H1 (cell line): ENCODE measurements around the gene AQP10. TPM values are rescaled to one million over a fixed set of nuclear protein-coding genes. Genes with fewer than 3 reads are reported as not detected.

ENCODE experiments used
- CTCF ChIA-PET: fragments of 300-600 bp; sonication (Branson Sonifier 250); formaldehyde crosslinking; loops from one replicate; lab custom pipeline; 2021; ENCODE audit not compliant: partially characterized antibody; lab: Charles Lee
- POLR2A ChIA-PET: fragments of 300-600 bp; sonication (Branson Sonifier 250); formaldehyde crosslinking; loops from one replicate; lab custom pipeline; 2021; ENCODE audit warnings: inconsistent platforms; ENCODE audit not compliant: partially characterized antibody; lab: Charles Lee
- DNase-seq, 2 experiments: peaks; one replicate each; pipeline versions ENCODE4 v3.0.0 to v3.0.0-alpha.2; 2010 to 2022; ENCODE audit warnings: low spot score in 2 of 2, low read depth in 1 of 2, mixed read lengths in 1 of 2
- FAIRE-seq: peaks from 2 replicates; lab custom pipeline; 2011; peaks lifted over from hg19 to GRCh38; lab: Jason Lieb, UNC
- H2AFZ ChIP-seq: 2 replicates; pipeline ENCODE4 v1.8.1; 2012; ENCODE audit warnings: low read length, inconsistent platforms
- H2AK5ac ChIP-seq: 2 replicates; pipeline ENCODE4 v1.6.1; 2013; ENCODE audit warnings: low read depth, low read length
- H2BK120ac ChIP-seq: replicated peaks from 2 replicates; pipeline ENCODE3; 2013; ENCODE audit warnings: low read depth, low read length, inconsistent platforms
- H2BK12ac ChIP-seq: 2 replicates; pipeline ENCODE4 v1.6.1; 2013; ENCODE audit warnings: low read depth, low read length
- H2BK15ac ChIP-seq: 2 replicates; pipeline ENCODE4 v1.6.1; 2013; ENCODE audit warnings: low read length
- H2BK20ac ChIP-seq: 2 replicates; pipeline ENCODE4 v1.6.1; 2013; ENCODE audit warnings: low read length
- H2BK5ac ChIP-seq: 2 replicates; pipeline ENCODE4 v1.6.1; 2013; ENCODE audit warnings: low read depth, low read length
- H3K14ac ChIP-seq: 2 replicates; pipeline ENCODE4 v1.6.1; 2013; ENCODE audit warnings: inconsistent platforms; ENCODE audit not compliant: insufficient read length
- H3K18ac ChIP-seq: 2 replicates; pipeline ENCODE4 v1.6.1; 2013; ENCODE audit warnings: low read length; ENCODE audit errors: extremely low read depth
- H3K23ac ChIP-seq: 2 replicates; pipeline ENCODE4 v1.6.1; 2013; ENCODE audit warnings: inconsistent platforms; ENCODE audit not compliant: insufficient read length
- H3K23me2 ChIP-seq: 2 replicates; pipeline ENCODE4 v1.6.1; 2013; ENCODE audit warnings: low read depth, low read length
- H3K27ac ChIP-seq: 2 replicates; pipeline ENCODE4 v1.6.1; 2011; ENCODE audit warnings: low read depth, low read length, inconsistent platforms
- H3K27me3 ChIP-seq, 4 experiments: replicated peaks in 1 of 4; 1 replicate in 1 of 4; 2 replicates in 3 of 4; pipeline versions ENCODE4 v1.6.1 to v1.8.1; 2011 to 2013; ENCODE audit warnings: low read length in 3 of 4, mild to moderate bottlenecking in 3 of 4, inconsistent platforms in 2 of 4, mixed read lengths in 2 of 4, moderate library complexity in 1 of 4; ENCODE audit not compliant: control insufficient read depth in 3 of 4, insufficient read depth in 3 of 4; ENCODE audit errors: extremely low read depth in 1 of 4
- H3K36me3 ChIP-seq, 4 experiments: 2 replicates each; pipeline versions ENCODE4 v1.6.1 to v1.8.1; 2011 to 2013; ENCODE audit warnings: mild to moderate bottlenecking in 4 of 4, low read length in 3 of 4, moderate library complexity in 2 of 4, control low read depth in 1 of 4, inconsistent platforms in 1 of 4; ENCODE audit not compliant: insufficient read depth in 4 of 4, control insufficient read depth in 2 of 4
- H3K4ac ChIP-seq: replicated peaks from 2 replicates; pipeline ENCODE3; 2013; ENCODE audit warnings: low read length, low read depth, mixed read lengths, inconsistent platforms; ENCODE audit not compliant: insufficient read length
- H3K4me1 ChIP-seq, 4 experiments: replicated peaks in 1 of 4; 1 replicate in 1 of 4; 2 replicates in 3 of 4; pipeline versions ENCODE4 v1.6.1 to v1.8.1; 2011 to 2013; ENCODE audit warnings: low read length in 3 of 4, inconsistent platforms in 2 of 4, mixed read lengths in 1 of 4; ENCODE audit not compliant: insufficient read depth in 4 of 4, control insufficient read depth in 3 of 4
- H3K4me2 ChIP-seq, 2 experiments: 2 replicates each; pipeline versions ENCODE4 v1.6.1 to v1.8.1; 2011 to 2013; ENCODE audit warnings: low read depth in 2 of 2, low read length in 2 of 2, control low read depth in 1 of 2, inconsistent platforms in 1 of 2, mild to moderate bottlenecking in 1 of 2; ENCODE audit not compliant: insufficient read depth in 1 of 2
- H3K4me3 ChIP-seq, 4 experiments: fragments of 200-600, 300-600 bp in 1 of 4; sonication (generic), shearing (Covaris generic), sonication (Bioruptor Twin) in 1 of 4; 2 replicates each; pipeline versions ENCODE4 v1.5.1 to v1.8.1; 2011 to 2016; ENCODE audit warnings: low read length in 4 of 4, low read depth in 3 of 4, control low read depth in 2 of 4, inconsistent platforms in 2 of 4, mild to moderate bottlenecking in 2 of 4, mixed read lengths in 1 of 4, moderate library complexity in 1 of 4; ENCODE audit not compliant: insufficient read depth in 2 of 4; ENCODE audit errors: extremely low read depth in 1 of 4
- H3K56ac ChIP-seq: replicated peaks from 2 replicates; pipeline ENCODE3; 2013; ENCODE audit warnings: low read depth, mild to moderate bottlenecking, mixed read lengths, low read length, inconsistent platforms; ENCODE audit not compliant: insufficient read length
- H3K79me1 ChIP-seq: 2 replicates; pipeline ENCODE4 v1.6.1; 2013; ENCODE audit warnings: low read depth, low read length, control low read depth
- H3K79me2 ChIP-seq, 2 experiments: 2 replicates each; pipeline versions ENCODE4 v1.6.1 to v1.8.1; 2012 to 2013; ENCODE audit warnings: low read length in 2 of 2, mild to moderate bottlenecking in 2 of 2, inconsistent platforms in 1 of 2; ENCODE audit not compliant: insufficient read depth in 2 of 2, control insufficient read depth in 1 of 2
- H3K9ac ChIP-seq, 4 experiments: replicated peaks in 1 of 4; 1 replicate in 1 of 4; 2 replicates in 3 of 4; pipeline versions ENCODE4 v1.6.1 to v1.8.1; 2011 to 2013; ENCODE audit warnings: low read depth in 3 of 4, low read length in 3 of 4, control low read depth in 2 of 4, mild to moderate bottlenecking in 2 of 4, moderate library complexity in 2 of 4, inconsistent platforms in 1 of 4; ENCODE audit errors: extremely low read depth in 1 of 4
- H3K9me3 ChIP-seq, 2 experiments: 2 replicates each; pipeline versions ENCODE4 v1.6.1 to v1.8.1; 2012 to 2013; ENCODE audit warnings: mild to moderate bottlenecking in 2 of 2, moderate library complexity in 2 of 2, control low read depth in 1 of 2, inconsistent platforms in 1 of 2, low read depth in 1 of 2, low read length in 1 of 2, mixed read lengths in 1 of 2; ENCODE audit not compliant: insufficient read depth in 2 of 2
- H4K20me1 ChIP-seq, 2 experiments: replicated peaks in 1 of 2; 2 replicates each; pipeline versions ENCODE3 to v1.8.1; 2011 to 2013; ENCODE audit warnings: inconsistent platforms in 2 of 2, low read length in 2 of 2, mild to moderate bottlenecking in 1 of 2; ENCODE audit not compliant: insufficient read depth in 2 of 2, control insufficient read depth in 1 of 2
- H4K5ac ChIP-seq: 2 replicates; pipeline ENCODE4 v1.6.1; 2013; ENCODE audit warnings: low read length, low read depth, mixed read lengths, inconsistent platforms; ENCODE audit not compliant: insufficient read length
- H4K8ac ChIP-seq: 2 replicates; pipeline ENCODE4 v1.8.0; 2013; ENCODE audit warnings: mild to moderate bottlenecking, moderate library complexity, low read length, inconsistent platforms; ENCODE audit not compliant: insufficient read depth; ENCODE audit errors: extremely low read depth
- H4K91ac ChIP-seq: replicated peaks from 2 replicates; pipeline ENCODE3; 2013; ENCODE audit warnings: low read length, mixed read lengths, inconsistent platforms; ENCODE audit not compliant: insufficient read length
- CBX8 ChIP-seq: fragments of 300-800, 300-1000 bp; sonication (generic); IDR thresholded peaks from 2 replicates; pipeline ENCODE4 v1.7.1; 2016; ENCODE audit warnings: low read depth, low read length, borderline replicate concordance
- WGBS, 2 experiments: shearing (Covaris generic) in 1 of 2; methylation state at CpG; one replicate each; pipeline versions ENCODE4 v1.1.6 to v1.1.7; 2013 to 2015; ENCODE audit warnings: low lambda C conversion rate in 2 of 2, mixed read lengths in 2 of 2, inconsistent platforms in 1 of 2, low coverage in 1 of 2, missing lambda C conversion rate in 1 of 2; ENCODE audit not compliant: insufficient replicate concordance in 2 of 2, insufficient coverage in 1 of 2, insufficient read length in 1 of 2; ENCODE audit errors: extremely low coverage in 1 of 2, missing lambda C conversion rate in 1 of 2; 5-methylcytosine and 5-hydroxymethylcytosine counted together
- polyA plus RNA-seq, 7 experiments: library from polyadenylated mRNA; depleted of rRNA in 3 of 7; stranded (reverse) in 5 of 7; unstranded in 2 of 7; fragments of >200 nt in 5 of 7; fragments of 200-250 nt in 2 of 7; gene quantifications; 1 replicate in 5 of 7; 2 replicates in 1 of 7; 4 replicates in 1 of 7; pipeline versions ENCODE4 v1.2.1 to v1.2.3, GENCODE V29; 2011 to 2013; ENCODE audit warnings: missing spikeins in 2 of 7, mixed read lengths in 2 of 7
- total RNA-seq: library from RNA; stranded (reverse); fragmentation: NEBNext Ultra II Directional; extraction: Animal tissue kit (Norgen Biotek cat#: 25700); gene quantifications from 2 replicates; pipeline ENCODE4 v1.2.1, GENCODE V29; 2021

AQP10 gene
- total and polyA plus RNA-seq, 2 of the 8 experiments (the other 6 are each of a cell fraction or from before 2014, with no cell fraction given) = not detected

DNA sequence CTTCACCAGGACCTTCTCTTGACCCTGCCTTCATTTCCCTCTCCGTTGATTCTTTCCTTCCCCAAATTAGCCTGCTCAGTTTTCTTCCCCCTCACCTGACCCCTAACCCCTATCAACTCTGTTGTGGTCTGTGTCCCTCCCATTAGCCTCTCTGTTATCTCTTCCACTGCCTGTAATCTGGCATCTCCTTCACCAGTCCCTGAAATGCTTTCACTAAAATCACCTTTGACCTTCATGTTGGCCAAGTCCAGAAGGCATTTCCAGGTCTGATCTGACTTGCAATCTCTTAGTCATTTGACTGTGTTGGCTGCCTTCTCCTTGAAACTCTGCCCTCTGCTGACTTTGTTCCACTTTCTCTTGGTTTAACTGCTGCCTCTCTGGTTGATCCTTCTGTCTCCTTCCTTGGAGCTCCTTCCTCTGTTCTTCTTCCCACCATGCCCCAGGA is 32.6 kb downstream of the AQP10 start:
- WGBS, 2 experiments = 14% methylated on average over 1 of the region's 1 CpG; no CpG with 5 or more reads in 1 of the 2 experiments
- peak overlapping the region; percentile 34 to 77 (median 62); a peak in 7 of 8 replicates for H3K4me3 ChIP-seq
- no peak for DNase-seq
- TF ChIP-seq CBX8 = no peak

More for the DNA sequence above, 32.6 kb downstream of the AQP10 start:
- H3K4me1 ChIP-seq = peaks cover 0 to 13% (median 5%) of the 10 kb centered on the region in 4 experiments; a peak in 4 of 7 replicates
- peaks cover 0 to 7% (median 4%) of the 10 kb centered on the region in 4 experiments; a peak in 4 of 7 replicates for H3K27me3 ChIP-seq
- no peaks in the 10 kb centered on the region; the same call in 1 of the 2 replicates for H3K79me1 ChIP-seq
- ChIA-PET POLR2A (interaction anchor here (1.0 kb wide), 2 partner anchors 18 to 206 kb away, joined by 3 read pairs; no protein-coding TSS in a partner anchor), CTCF (interaction anchor here (0.7 to 27.5 kb wide), 9 partner anchors 8 to 128 kb away, joined by 3 to 507 read pairs (median 4); partner anchors contain the start of genes AQP10 and ATP8B2)
- H4K5ac ChIP-seq = no peak overlapping the region
- peaks cover 0 to 7% (median 4%) of the 10 kb centered on the region in 4 experiments; a peak in 4 of 8 replicates for H3K36me3 ChIP-seq
- H3K4me2 ChIP-seq = peak overlapping the region; percentile 74 to 99
- H4K20me1 ChIP-seq = no peaks in the 10 kb centered on the region
- H2BK15ac ChIP-seq = peak overlapping the region; percentile 88; the same call in 1 of the 2 replicates
- 0 out of 2 replicates have a peak overlapping the region, but pooled peaks have one; percentile 80 for H2BK20ac ChIP-seq
- H3K27ac ChIP-seq = no peak overlapping the region
- peaks cover 15% of the 10 kb centered on the region; the same call in 1 of the 2 replicates for H3K23me2 ChIP-seq
- no peak overlapping the region for H2BK120ac ChIP-seq
- no peak overlapping the region for H3K4ac ChIP-seq
- H2BK5ac ChIP-seq = peak overlapping the region; percentile 73; the same call in 1 of the 2 replicates
- peak overlapping the region; percentile 18 for H4K91ac ChIP-seq
- no peak for FAIRE-seq
- H2AK5ac ChIP-seq = no peak overlapping the region
- peak overlapping the region; percentile 55; the same call in 1 of the 2 replicates for H2BK12ac ChIP-seq
- H2AFZ ChIP-seq = peak overlapping the region; percentile 68; the same call in 1 of the 2 replicates
- H3K56ac ChIP-seq = no peak overlapping the region
- H3K23ac ChIP-seq = no peak overlapping the region
- no peaks in the 10 kb centered on the region for H3K9me3 ChIP-seq
- peak overlapping the region; percentile 52; the same call in 1 of the 2 replicates for H3K18ac ChIP-seq
- H3K79me2 ChIP-seq = no peaks in the 10 kb centered on the region
- no peak overlapping the region for H4K8ac ChIP-seq
- H3K14ac ChIP-seq = no peak overlapping the region
- peak overlapping the region in 1 of 4 experiments; percentile 18; a peak in 1 of 7 replicates for H3K9ac ChIP-seq
